Stimulated activated naive CD4-positive, alpha-beta T cell (primary cell): Measurements from ENCODE around the gene PDE4D.

Source experiments
- DNase-seq, 6 experiments: peaks; one replicate each; lab custom pipeline; 2025; lab: John Stamatoyannopoulos, UW

The PDE4D gene

DNA sequence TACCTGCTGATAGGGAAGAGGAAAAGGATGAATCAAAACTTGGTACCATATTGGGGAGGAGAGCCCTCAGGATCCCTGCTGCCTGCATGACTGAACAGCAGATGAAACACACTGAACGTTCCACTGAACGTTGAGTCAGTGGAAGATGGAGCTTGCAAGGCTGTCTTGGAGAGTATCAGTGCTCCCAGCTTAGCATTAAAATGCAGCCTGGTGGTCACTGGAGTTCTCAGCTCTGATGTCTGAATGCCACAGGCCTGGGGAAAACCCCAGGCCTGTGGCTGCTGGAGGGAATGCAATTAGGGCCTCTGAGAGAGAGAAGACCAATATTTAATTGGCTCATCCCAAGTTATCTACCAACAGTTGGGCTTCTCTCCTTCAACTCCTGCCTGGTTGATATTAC lies 54.5 kb downstream of the PDE4D start:
- no peak for DNase-seq

DNA sequence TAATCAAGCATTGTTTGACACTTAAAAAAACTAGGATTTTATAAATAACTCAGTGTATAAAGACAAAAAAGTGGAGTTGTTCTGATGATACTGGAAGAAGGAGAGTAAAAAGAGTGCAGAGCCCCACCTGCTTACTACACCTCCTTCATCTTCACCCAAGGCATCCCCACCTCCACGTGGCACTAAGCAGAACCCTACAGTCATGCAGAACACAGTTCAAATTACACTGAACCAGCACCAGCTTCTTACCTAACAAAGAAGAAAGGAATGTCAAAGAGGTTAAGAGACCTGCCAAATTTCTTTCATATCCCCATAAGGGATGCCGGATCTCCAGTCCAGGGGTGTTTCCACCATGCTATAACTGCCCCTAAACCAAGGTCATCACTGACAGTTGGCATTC lies 55.5 kb downstream of the PDE4D start:
- DNase-seq = no peak

GRCh38 chr5:59837071-59837470 lies 56.5 kb downstream of the PDE4D start:
- DNase-seq = no peak

GRCh38 chr5:59835800-59836199 lies 57.7 kb downstream of the PDE4D start:
- no peak for DNase-seq

GRCh38 chr5:59833448-59833847 lies 60.1 kb downstream of the PDE4D start:
- no peak for DNase-seq

DNA sequence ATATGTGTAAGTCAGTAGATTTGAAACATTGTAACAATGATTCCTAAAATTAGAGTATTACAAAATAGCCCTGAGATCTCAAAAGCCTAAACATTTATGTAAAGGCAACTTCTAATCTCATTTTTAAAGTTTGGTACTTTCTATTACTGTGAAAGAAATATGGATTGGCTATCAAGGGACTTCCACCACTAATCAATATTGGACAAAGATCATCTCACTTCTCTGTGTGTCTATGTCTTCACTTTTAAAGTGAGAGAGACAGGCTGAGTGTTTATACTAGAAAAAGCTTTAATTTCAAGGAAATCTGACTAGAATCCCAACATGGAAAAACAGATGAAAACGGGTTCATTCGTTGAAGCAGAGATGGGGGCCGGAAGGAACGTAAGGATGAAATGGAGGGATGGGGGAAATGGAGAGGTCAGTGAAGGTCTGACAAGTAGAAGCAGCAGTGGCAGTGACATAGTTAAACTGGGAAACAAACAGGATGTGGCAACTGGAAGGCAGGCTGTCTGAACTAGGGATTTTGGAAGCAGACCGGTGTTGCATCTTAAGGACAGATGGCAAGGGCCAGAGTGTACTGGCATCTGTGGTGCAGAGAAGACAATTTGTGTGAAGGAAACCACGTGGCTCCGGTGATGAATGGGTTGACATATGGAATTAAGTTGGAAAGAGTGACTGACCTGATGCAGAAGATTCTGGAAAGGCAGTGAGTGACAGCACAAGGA lies 60.8 kb downstream of the PDE4D start:
- no peak for DNase-seq

- DNase-seq = no peak
These were observed 62.1 kb downstream of the PDE4D start for GRCh38 chr5:59831326-59832010.

GRCh38 chr5:59830536-59831200 lies 62.9 kb downstream of the PDE4D start:
- DNase-seq = no peak

- DNase-seq = no peak
These were observed 63.6 kb downstream of the PDE4D start for GRCh38 chr5:59829922-59830321.

- no peak for DNase-seq
These were observed 64.1 kb downstream of the PDE4D start for GRCh38 chr5:59829386-59829785.

GRCh38 chr5:59828623-59829022 lies 64.9 kb downstream of the PDE4D start:
- no peak for DNase-seq

DNA sequence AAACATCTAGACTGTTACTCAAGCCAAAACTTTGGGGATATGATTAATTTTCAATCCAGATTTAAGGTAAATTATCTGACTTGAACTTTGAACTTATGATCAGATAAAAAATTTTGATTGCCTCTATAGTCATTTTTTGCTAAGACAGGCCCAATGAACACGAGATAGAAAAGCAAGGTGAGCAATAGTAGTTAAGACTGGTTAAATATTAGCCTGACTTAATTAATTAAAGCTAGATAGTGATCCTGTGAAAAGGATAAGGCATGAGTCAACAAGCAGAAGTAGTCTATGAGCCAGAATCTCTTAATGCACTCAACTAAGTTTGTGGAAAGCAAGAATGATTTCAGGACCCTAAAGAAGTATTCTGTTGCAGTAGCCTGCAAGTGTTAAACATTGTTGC lies 66.5 kb downstream of the PDE4D start:
- no peak for DNase-seq

GRCh38 chr5:59823420-59823819 lies 70.1 kb downstream of the PDE4D start:
- no peak for DNase-seq

DNA sequence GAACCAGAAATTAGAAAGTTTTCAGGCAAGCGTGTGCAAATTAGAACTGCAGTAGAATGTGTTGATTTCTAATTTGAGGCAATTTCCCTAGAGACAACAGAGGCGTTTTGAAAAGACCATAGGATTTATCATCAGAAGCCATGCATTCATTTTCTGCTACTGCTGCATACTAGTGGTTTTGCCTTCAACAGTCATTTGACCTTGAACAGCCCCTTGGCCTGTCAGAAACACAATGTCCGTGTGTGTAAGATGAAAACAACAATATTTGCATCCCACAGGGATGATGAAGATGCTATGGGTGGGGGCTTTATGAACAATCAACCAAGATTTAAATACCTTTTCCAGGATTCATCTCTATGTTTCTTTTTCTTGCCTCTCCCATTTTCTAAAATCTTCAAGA lies 73.7 kb downstream of the PDE4D start:
- DNase-seq = no peak

DNA sequence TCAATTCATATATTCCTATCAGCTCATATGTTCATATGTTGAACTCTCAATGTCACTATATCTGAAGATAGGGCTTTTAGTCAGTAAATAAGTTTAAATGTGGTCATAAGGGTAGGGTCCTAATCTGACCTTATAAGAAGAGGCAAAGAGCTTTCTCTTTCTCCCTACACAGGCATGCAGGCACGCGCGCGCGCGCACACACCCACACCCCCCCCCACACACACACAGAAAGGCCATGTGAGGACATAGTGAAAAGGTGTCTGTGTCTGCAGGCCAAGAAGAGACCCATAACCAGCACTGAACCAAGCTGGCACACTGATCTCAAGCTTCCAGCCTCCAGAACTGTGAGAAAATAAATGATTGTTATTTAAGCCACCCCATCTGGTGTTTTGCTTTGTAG lies 76.0 kb downstream of the PDE4D start:
- DNase-seq = no peak

DNA sequence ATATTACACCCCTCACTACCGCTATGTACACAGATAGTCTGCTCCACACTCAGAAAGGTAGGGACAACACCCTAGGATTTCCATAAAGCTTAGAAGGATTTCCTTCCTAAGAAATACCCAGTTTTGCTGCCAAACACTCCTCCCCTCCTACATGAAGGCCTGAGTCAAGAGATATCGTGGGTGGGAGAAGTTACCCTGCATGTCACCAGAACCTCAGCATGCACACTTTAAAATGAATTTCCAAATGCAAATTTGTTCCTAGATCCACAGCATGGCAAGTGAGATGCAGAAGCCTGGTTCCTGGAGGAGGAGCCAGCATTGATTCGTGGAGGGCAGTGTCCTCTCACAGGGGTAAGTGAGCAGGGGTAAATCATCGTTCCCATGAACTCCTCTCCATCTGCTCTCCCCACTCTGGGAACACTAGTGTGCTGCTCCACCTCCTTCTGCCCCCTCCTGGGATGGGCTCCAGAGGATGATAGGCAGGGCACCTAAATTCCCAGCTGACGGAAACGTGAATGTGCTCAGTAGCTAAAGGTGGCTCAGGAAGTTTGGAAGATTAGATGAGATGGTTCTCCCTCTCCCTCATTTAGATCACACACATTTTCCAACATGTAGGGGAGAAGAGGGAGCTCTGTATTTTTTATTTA lies 76.7 kb downstream of the PDE4D start:
- DNase-seq = no peak

DNA sequence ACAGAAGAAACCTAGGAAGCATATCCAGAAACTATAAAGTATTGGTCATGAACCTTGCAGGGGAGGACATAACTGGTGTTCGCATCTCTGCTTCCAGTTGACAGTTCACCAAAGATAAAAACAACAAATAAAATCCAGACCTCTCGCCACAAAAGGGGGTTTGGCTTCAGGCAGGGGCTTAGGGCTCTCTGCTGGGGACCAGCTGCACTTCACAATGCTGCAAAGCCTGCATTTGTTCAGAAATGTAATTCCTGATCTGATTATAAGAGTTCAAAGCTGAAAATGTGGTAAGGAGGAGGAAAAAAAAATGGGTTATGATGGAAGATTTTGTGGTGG lies 79.0 kb downstream of the PDE4D start:
- DNase-seq = no peak

DNA sequence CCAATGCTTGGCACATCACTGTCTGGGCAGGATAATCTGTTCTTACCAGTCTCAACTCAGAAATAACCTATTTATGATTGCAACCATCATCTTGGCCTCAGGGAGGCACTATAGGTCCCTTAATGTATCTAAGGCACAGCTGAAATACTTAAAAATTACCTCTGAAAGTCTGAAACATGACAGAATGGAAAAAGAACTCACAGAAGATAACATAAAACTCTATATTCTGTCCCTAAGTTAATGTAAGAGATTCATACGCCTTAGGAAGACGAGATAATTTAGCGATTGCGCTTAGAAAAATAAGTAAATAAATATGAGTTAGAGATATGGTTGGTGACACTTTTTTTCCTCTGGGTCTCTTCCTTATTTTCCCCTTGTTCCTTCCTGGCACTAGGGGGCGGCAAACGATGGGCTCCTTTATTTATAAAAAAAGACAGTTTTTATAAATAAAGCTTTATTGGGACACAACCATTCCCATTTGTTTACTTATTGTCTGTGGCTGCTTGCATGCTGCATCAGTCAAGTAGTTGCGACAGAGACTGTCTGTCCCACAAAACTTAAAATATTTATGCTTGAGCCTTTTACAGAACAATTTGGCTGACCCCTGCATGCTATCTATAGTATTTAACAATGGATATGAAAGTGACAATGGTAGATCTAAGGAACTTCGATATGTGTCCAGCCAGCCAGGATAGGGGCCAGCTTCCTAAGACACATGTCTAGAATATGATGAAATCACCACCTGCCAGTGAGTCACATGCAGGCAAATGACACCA lies 79.6 kb downstream of the PDE4D start:
- DNase-seq = no peak

DNA sequence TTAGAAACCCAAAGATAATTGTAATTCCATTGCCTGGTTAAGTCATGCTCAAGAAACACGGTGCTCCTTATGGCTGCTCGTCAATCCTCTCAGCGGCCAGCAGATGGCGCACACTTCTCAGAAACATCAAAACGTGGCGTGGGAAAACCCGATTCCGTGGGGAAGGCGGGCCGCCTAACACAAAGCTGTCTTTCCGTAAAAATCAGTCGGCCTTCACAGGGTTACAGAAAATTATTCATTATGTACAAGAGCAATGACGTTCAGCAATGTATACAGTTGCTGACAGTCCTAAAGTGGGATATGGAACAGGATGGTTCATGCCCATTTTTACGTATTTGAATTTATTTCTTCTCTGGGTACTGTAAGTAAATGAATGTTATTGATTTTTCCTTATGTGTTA lies 83.5 kb downstream of the PDE4D start:
- DNase-seq = peak in 5 of 6 experiments; percentile 7 to 42 (median 24)

DNA sequence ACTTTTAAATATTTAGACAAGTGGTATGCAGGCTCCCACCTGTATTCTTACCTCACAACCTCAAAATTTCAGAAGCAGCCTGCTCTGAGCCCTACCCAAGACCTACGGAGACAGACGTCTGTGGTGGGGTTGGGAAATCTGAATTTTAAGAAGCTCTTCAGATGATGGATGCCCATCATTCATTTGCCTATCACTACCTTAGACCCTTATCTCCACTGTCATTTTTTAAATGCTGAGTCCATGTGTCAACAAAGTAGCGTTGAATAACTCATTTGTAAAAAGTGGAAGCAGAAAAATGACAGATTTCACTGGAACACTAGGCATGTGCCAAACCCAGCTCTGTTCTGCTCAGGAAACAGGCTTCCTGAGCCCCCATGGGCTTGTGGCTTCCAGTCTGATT lies 85.7 kb downstream of the PDE4D start:
- no peak for DNase-seq

DNA sequence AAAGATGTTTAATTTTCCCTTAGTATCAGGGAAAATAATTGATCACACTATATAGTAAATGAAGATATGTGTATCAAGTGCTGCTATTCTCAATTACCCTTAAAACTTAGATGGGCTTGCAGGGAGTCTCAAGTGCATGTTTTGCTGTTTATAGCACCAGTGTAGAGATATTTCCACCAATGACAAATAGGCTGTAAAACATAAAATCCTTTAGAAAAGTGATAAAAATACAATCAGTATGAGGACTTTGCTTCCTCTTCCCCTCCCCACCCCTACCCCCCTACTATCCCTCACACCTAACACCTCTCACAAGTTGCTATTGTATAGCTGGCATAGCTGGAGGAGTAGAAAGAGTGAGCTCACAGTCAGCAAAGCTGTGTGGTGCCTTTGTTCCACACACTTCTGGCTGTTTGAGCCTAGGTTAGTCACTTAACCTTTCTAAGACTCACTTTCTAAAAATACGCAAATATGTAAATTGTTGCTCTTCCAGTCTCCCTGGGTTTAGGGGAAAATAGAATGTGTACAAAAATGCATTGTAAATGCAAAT lies 93.1 kb downstream of the PDE4D start:
- no peak for DNase-seq
